GM12878 (cell line): ENCODE results near the gene COL4A1. TPM values are rescaled to one million over a fixed set of nuclear protein-coding genes. Genes with fewer than 3 reads are reported as not detected.

ENCODE experiments used
- ATAC-seq: fragments of 200-7000 bp; cut with Tn5 transposase; 3 replicates; pipeline ENCODE4 v1.9.1; 2020; ENCODE audit warnings: mild to moderate bottlenecking, moderate library complexity
- BruUV-seq: library from RNA; stranded (reverse); fragments of 400-500 nt; replicated peaks from 2 replicates; lab custom pipeline; 2021; lab: Mats Ljungman, UMichigan
- CTCF ChIA-PET: fragments of 300-600 bp; sonication (Branson Sonifier 250); formaldehyde crosslinking; extraction: SDS; loops from one replicate; lab custom pipeline; 2021; ENCODE audit warnings: inconsistent platforms; lab: Yijun Ruan, JAX
- POLR2A ChIA-PET: fragments of 350-600 bp; formaldehyde crosslinking; extraction: SDS; loops from one replicate; lab custom pipeline; 2021; ENCODE audit warnings: inconsistent platforms; lab: Charles Lee
- RAD21 ChIA-PET: fragments of 300-600 bp; sonication (Branson Sonifier 250); formaldehyde crosslinking; loops from one replicate; lab custom pipeline; 2023; ENCODE audit warnings: antibody characterized with exemption; ENCODE audit not compliant: unreplicated experiment; lab: Charles Lee
- SMC1A ChIA-PET: fragments of 300-600 bp; sonication (Branson Sonifier 250); formaldehyde crosslinking; loops from one replicate; lab custom pipeline; 2023; ENCODE audit not compliant: unreplicated experiment, uncharacterized antibody; lab: Charles Lee
- DNase-seq: peaks from one replicate; pipeline ENCODE4 v3.0.0-alpha.2; 2011; ENCODE audit warnings: low read depth, low spot score
- FAIRE-seq: peaks from 3 replicates; lab custom pipeline; 2011; peaks lifted over from hg19 to GRCh38; lab: Jason Lieb, UNC
- H2AFZ ChIP-seq: 2 replicates; pipeline ENCODE4 v1.6.0; 2011; ENCODE audit warnings: low read depth, low read length, control low read depth; ENCODE audit not compliant: control insufficient read depth
- H3K27ac ChIP-seq: 2 replicates; pipeline ENCODE4 v1.5.1; 2011; ENCODE audit warnings: control low read depth; ENCODE audit not compliant: control insufficient read depth, insufficient read depth
- H3K27me3 ChIP-seq, 2 experiments: replicated peaks in 1 of 2; 2 replicates each; pipeline versions ENCODE4 v1.6.0 to v1.6.1; 2011; ENCODE audit warnings: low read length in 1 of 2; ENCODE audit not compliant: control insufficient read depth in 2 of 2, insufficient read depth in 2 of 2
- H3K36me3 ChIP-seq, 2 experiments: 2 replicates each; pipeline ENCODE4 v1.5.1; 2011; ENCODE audit warnings: low read length in 1 of 2; ENCODE audit not compliant: control insufficient read depth in 2 of 2, insufficient read depth in 2 of 2
- H3K4me1 ChIP-seq: 2 replicates; pipeline ENCODE4 v1.6.1; 2011; ENCODE audit warnings: mild to moderate bottlenecking, low read length, moderate library complexity, mixed read lengths; ENCODE audit not compliant: control insufficient read depth, insufficient read depth
- H3K4me2 ChIP-seq: 2 replicates; pipeline ENCODE4 v1.6.0; 2011; ENCODE audit warnings: control low read depth; ENCODE audit not compliant: control insufficient read depth, insufficient read depth
- H3K4me3 ChIP-seq: fragments of 200-600 bp; sonication (generic); 2 replicates; pipeline ENCODE4 v1.5.1; 2016
- H3K79me2 ChIP-seq: 2 replicates; pipeline ENCODE4 v1.6.0; 2011; ENCODE audit warnings: low read length; ENCODE audit not compliant: control insufficient read depth, insufficient read depth
- H3K9ac ChIP-seq: 2 replicates; pipeline ENCODE4 v1.8.0; 2011; ENCODE audit warnings: low read length, control low read depth, mixed read lengths; ENCODE audit not compliant: control insufficient read depth, insufficient read depth
- H3K9me3 ChIP-seq: replicated peaks from 3 replicates; pipeline ENCODE4 v1.5.1; 2011; ENCODE audit warnings: mild to moderate bottlenecking, low read length; ENCODE audit not compliant: control insufficient read depth, insufficient read depth
- H4K20me1 ChIP-seq: 2 replicates; pipeline ENCODE4 v1.6.0; 2011; ENCODE audit not compliant: control insufficient read depth, insufficient read depth
- BCL11A ChIP-seq: IDR thresholded peaks from 2 replicates; pipeline ENCODE4 v1.6.1; 2011; ENCODE audit warnings: low read depth, low read length
- BMI1 ChIP-seq: fragments of 450-650 bp; IDR thresholded peaks from 2 replicates; pipeline ENCODE4 v1.6.1; 2016; ENCODE audit warnings: mild to moderate bottlenecking, moderate library complexity, borderline replicate concordance
- ESRRA ChIP-seq: IDR thresholded peaks from 2 replicates; pipeline ENCODE4 v1.6.1; 2012; ENCODE audit warnings: mild to moderate bottlenecking, low read length, improper control_type of control experiment
- HSF1 ChIP-seq: fragments of 150-350 bp; IDR thresholded peaks from 2 replicates; pipeline ENCODE4 v1.6.1; 2014; ENCODE audit warnings: mild to moderate bottlenecking, low read depth, low read length
- MAX ChIP-seq: IDR thresholded peaks from 2 replicates; pipeline ENCODE4 v1.6.1; 2012; ENCODE audit warnings: low read depth, low read length, improper control_type of control experiment
- PAX5 ChIP-seq: IDR thresholded peaks from 2 replicates; pipeline ENCODE4 v1.6.1; 2011; ENCODE audit warnings: low read depth, low read length, borderline replicate concordance
- WGBS: methylation state at CpG from one replicate; pipeline ENCODE4 v1.1.6; 2016; ENCODE audit warnings: low lambda C conversion rate; ENCODE audit not compliant: insufficient replicate concordance, insufficient coverage; ENCODE audit errors: missing lambda C conversion rate; 5-methylcytosine and 5-hydroxymethylcytosine counted together
- in situ Hi-C: fragments of 300-500 bp; cut with MboI; formaldehyde crosslinking; loops from 9 replicates; pipeline ENCODE4 v1.14.3; 2018; ENCODE audit warnings: mixed read lengths
- intact Hi-C: fragments of 100-400 bp; cut with micrococcal nuclease; formaldehyde crosslinking; loops from one replicate; pipeline ENCODE4 v1.14.2; 2022; ENCODE audit not compliant: unreplicated experiment
- polyA plus RNA-seq, 11 experiments: library from polyadenylated mRNA; depleted of rRNA in 4 of 11; unstranded in 6 of 11; stranded (reverse) in 5 of 11; fragments of >200 nt; fragmentation: Nextera tagmentation in 4 of 11; fragmentation: Illumina TruSeq in 1 of 11; extraction: Ambion mirVana in 4 of 11; extraction: Trizol in 1 of 11; gene quantifications; 1 replicate in 1 of 11; 2 replicates in 10 of 11; pipeline versions ENCODE4 v1.2.1 to v1.2.3, GENCODE V29; 2011 to 2016; ENCODE audit warnings: inconsistent platforms in 2 of 11, missing spikeins in 2 of 11, low read depth in 1 of 11
- total RNA-seq, 4 experiments: library from RNA; depleted of rRNA in 3 of 4; stranded (reverse); fragments of >200 nt in 3 of 4; fragmentation: Illumina TruSeq in 1 of 4; extraction: Trizol in 1 of 4; gene quantifications; 2 replicates each; pipeline versions ENCODE4 v1.2.1 to v1.2.3, GENCODE V29; 2013 to 2021
- TF ChIP-seq, protein P1 (sequence below): fragments of 150-350 bp; IDR thresholded peaks from 2 replicates; pipeline ENCODE4 v1.6.1; 2016; ENCODE audit warnings: low read depth, low read length

The COL4A1 gene
- total and polyA plus RNA-seq, 10 of the 15 experiments (the other 5 are each of a cell fraction or from before 2014, with no cell fraction given), result 0.07 to 0.31 (median 0.13) TPM; not detected in 6

DNA sequence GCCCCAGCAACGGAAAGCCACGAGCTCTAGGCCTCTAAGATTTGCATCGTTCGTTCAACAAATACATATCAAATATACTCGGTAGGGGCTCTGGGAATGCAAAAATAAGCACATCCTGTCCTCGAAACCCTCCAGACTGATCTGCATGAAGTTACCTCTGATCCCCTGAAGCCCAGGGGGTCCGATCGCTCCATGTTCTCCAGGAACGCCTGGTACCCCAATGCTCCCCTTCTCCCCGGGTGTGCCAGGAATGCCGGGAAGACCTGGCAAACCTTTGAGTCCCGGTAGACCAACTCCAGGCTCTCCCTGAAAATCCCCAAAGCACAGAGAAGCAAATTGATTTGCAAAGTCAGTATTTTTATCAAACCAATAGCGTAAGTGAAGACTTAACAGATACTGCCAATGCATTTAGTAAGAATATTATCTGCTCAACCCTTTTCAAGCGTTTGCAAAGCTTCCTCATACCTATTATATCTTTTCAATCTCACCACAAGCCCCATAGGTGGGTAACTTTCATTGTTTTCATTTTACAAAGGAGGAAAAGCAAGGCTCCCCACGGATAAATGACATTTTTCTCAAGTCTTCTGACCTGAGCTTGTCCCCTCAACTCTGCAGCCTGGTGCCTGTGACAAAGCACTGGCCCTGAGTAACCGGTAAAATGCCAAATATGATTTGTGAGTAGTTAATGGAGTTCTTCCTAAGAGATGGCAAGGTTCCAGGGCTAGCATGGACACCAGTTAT lies 127.7 kb downstream of the COL4A1 start:
- intact Hi-C loops (no loop called here), in situ Hi-C loops (no loop called here)
- no TSS peak for BruUV-seq
- Histone ChIP-seq H3K27ac (no peak overlapping the region), H2AFZ (no peak overlapping the region), H3K9me3 (no peaks in the 10 kb centered on the region), H4K20me1 (no peaks in the 10 kb centered on the region), H3K9ac (no peak overlapping the region), H3K4me2 (no peak overlapping the region), H3K4me1 (no peaks in the 10 kb centered on the region), H3K79me2 (no peaks in the 10 kb centered on the region), H3K36me3 (no peaks in the 10 kb centered on the region), H3K4me3 (no peak overlapping the region), H3K27me3 (no peaks in the 10 kb centered on the region; a peak in 1 of 4 replicates)
- ChIA-PET SMC1A (no interaction called here), RAD21 (no interaction called here), CTCF (no interaction called here), POLR2A (no interaction called here)
- WGBS, result 17% methylated on average over 15 of the region's 16 CpGs
- FAIRE-seq, result no peak
- TF ChIP-seq BMI1, result no peak
- TF ChIP-seq MAX, result no peak
- TF ChIP-seq BCL11A, result no peak
- TF ChIP-seq PAX5, result no peak
- TF ChIP-seq, protein P1, sequence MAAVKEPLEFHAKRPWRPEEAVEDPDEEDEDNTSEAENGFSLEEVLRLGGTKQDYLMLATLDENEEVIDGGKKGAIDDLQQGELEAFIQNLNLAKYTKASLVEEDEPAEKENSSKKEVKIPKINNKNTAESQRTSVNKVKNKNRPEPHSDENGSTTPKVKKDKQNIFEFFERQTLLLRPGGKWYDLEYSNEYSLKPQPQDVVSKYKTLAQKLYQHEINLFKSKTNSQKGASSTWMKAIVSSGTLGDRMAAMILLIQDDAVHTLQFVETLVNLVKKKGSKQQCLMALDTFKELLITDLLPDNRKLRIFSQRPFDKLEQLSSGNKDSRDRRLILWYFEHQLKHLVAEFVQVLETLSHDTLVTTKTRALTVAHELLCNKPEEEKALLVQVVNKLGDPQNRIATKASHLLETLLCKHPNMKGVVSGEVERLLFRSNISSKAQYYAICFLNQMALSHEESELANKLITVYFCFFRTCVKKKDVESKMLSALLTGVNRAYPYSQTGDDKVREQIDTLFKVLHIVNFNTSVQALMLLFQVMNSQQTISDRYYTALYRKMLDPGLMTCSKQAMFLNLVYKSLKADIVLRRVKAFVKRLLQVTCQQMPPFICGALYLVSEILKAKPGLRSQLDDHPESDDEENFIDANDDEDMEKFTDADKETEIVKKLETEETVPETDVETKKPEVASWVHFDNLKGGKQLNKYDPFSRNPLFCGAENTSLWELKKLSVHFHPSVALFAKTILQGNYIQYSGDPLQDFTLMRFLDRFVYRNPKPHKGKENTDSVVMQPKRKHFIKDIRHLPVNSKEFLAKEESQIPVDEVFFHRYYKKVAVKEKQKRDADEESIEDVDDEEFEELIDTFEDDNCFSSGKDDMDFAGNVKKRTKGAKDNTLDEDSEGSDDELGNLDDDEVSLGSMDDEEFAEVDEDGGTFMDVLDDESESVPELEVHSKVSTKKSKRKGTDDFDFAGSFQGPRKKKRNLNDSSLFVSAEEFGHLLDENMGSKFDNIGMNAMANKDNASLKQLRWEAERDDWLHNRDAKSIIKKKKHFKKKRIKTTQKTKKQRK, result no peak
- no peak for TF ChIP-seq HSF1
- TF ChIP-seq ESRRA, result no peak
- no peak for DNase-seq
- no peak for ATAC-seq
